ENCODE measurements around the gene IL2RA.
"Not testable (repeated sequence)": the region's sequence is repeated elsewhere in the genome, so short reads cannot be mapped to it uniquely, and the experiment has no call there.

DNA sequence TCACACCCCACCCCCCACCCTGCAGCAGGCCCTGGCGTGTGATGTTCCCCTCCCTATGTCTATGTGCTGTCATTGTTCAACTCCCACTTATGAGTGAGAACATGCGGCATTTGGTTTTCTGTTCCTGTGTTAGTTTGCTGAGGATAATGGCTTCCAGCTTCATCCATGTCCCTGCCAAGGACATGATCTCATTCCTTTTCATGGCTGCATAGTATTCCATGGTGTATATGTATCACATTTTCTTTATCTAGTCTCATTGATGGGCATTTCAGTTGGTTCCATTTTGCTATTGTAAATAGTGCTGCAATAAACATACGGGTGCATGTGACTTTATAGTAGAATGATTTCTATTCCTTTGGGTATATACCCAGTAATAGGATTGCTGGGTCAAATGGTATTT lies 2.6 kb upstream of the IL2RA start:
- TF ChIP-seq, protein P1, sequence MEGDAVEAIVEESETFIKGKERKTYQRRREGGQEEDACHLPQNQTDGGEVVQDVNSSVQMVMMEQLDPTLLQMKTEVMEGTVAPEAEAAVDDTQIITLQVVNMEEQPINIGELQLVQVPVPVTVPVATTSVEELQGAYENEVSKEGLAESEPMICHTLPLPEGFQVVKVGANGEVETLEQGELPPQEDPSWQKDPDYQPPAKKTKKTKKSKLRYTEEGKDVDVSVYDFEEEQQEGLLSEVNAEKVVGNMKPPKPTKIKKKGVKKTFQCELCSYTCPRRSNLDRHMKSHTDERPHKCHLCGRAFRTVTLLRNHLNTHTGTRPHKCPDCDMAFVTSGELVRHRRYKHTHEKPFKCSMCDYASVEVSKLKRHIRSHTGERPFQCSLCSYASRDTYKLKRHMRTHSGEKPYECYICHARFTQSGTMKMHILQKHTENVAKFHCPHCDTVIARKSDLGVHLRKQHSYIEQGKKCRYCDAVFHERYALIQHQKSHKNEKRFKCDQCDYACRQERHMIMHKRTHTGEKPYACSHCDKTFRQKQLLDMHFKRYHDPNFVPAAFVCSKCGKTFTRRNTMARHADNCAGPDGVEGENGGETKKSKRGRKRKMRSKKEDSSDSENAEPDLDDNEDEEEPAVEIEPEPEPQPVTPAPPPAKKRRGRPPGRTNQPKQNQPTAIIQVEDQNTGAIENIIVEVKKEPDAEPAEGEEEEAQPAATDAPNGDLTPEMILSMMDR (conservative IDR thresholded peaks at IDR 0.05; ENCODE audit: low read depth, low read length), result not testable (repeated sequence)
- TF ChIP-seq EZH2phosphoT487 (IDR thresholded peaks at IDR 0.05; ENCODE audit: borderline replicate concordance, low read length), result not testable (repeated sequence)

All from PC-3 (cell line).